HCT116 (cell line): ENCODE results near the gene FAM53A. TPM values are rescaled to one million over a fixed set of nuclear protein-coding genes. Genes with fewer than 3 reads are reported as not detected.

Source experiments
- CEBPB ChIP-seq: IDR thresholded peaks from 2 replicates; pipeline ENCODE4 v1.6.1; 2012; ENCODE audit warnings: low read depth
- FOSL1 ChIP-seq: IDR thresholded peaks from 2 replicates; pipeline ENCODE4 v1.6.1; 2012; ENCODE audit warnings: low read depth
- MAX ChIP-seq: IDR thresholded peaks from 2 replicates; pipeline ENCODE4 v1.6.1; 2012
- POLR2A ChIP-seq: IDR thresholded peaks from 2 replicates; pipeline ENCODE4 v1.7.0; 2011; ENCODE audit warnings: borderline replicate concordance; ENCODE audit not compliant: insufficient read depth, insufficient read length; ENCODE audit errors: extremely low read depth
- total RNA-seq: library from RNA; stranded (reverse); gene quantifications from one replicate; pipeline ENCODE4 v1.2.1, GENCODE V29; 2021; ENCODE audit not compliant: unreplicated experiment
- TF ChIP-seq, protein P1 (sequence below), 3 experiments: fragments of 200-600 bp in 1 of 3; sonication (generic) in 1 of 3; IDR thresholded peaks in 2 of 3; conservative IDR thresholded peaks in 1 of 3; 2 replicates each; pipeline ENCODE4 v1.5.1; 2012 to 2017; ENCODE audit warnings: low read depth in 2 of 3, low read length in 2 of 3, antibody characterized with exemption in 1 of 3, borderline replicate concordance in 1 of 3, control low read depth in 1 of 3, mild to moderate bottlenecking in 1 of 3, mixed read lengths in 1 of 3, mixed run types in 1 of 3, moderate library complexity in 1 of 3; ENCODE audit not compliant: insufficient read depth in 1 of 3

Gene FAM53A
- total RNA-seq, 1 experiment from 2014 or later = 1.1 TPM

DNA sequence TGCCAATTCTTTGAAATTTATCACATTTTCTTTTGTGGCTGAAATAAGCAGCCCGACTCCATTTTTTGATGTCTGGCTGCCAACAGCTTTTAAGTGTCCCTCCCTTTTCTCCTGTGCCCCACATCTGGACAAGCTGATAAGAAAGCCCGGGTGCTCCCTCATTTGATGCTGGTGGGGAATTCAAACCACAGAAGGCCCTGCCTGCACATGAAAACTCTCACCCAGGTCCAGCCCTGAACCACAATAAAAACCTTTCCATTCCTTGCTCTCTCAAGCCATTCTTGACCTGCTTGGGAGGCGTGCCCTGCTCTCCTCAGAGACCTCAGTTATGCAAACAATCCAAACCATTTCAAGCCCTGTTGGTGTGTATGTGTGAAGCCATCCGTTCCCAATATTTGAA is 93.9 kb downstream of the FAM53A start (continued):
- TF ChIP-seq, protein P1, sequence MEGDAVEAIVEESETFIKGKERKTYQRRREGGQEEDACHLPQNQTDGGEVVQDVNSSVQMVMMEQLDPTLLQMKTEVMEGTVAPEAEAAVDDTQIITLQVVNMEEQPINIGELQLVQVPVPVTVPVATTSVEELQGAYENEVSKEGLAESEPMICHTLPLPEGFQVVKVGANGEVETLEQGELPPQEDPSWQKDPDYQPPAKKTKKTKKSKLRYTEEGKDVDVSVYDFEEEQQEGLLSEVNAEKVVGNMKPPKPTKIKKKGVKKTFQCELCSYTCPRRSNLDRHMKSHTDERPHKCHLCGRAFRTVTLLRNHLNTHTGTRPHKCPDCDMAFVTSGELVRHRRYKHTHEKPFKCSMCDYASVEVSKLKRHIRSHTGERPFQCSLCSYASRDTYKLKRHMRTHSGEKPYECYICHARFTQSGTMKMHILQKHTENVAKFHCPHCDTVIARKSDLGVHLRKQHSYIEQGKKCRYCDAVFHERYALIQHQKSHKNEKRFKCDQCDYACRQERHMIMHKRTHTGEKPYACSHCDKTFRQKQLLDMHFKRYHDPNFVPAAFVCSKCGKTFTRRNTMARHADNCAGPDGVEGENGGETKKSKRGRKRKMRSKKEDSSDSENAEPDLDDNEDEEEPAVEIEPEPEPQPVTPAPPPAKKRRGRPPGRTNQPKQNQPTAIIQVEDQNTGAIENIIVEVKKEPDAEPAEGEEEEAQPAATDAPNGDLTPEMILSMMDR (IDR thresholded peaks at IDR 0.05 in 2 of 3, conservative IDR thresholded peaks at IDR 0.05 in 1 of 3; ENCODE audit: borderline replicate concordance in 1 of 3, insufficient read depth in 1 of 3, low read depth in 2 of 3, low read length in 2 of 3) = no peak
- TF ChIP-seq FOSL1 = no peak
- no peak for TF ChIP-seq CEBPB
- TF ChIP-seq MAX = no peak
- no peak for TF ChIP-seq POLR2A

Other genes starting within 250 kb of the FAM53A start
- gene SLBP, start 28.0 kb upstream of the FAM53A start, total RNA-seq = 101 TPM
- gene TMEM129, start 37.0 kb upstream of the FAM53A start, total RNA-seq = 29.4 TPM
- 106 TPM for gene TACC3, start 37.2 kb upstream of the FAM53A start, total RNA-seq
- 31.7 TPM for gene FGFR3, start 109.0 kb upstream of the FAM53A start, total RNA-seq
- gene LETM1, start 171.8 kb upstream of the FAM53A start, total RNA-seq = 67.3 TPM
- 145 TPM for gene NSD2, start 187.1 kb upstream of the FAM53A start, total RNA-seq